Panc1 (cell line): ENCODE results near the gene SLC49A4.

Source experiments
- CTCF ChIP-seq: fragments of 450-650 bp; IDR thresholded peaks from 2 replicates; pipeline ENCODE4 v1.5.1; 2017; ENCODE audit warnings: mild to moderate bottlenecking
- POLR2AphosphoS5 ChIP-seq: IDR thresholded peaks from 2 replicates; pipeline ENCODE4 v1.6.1; 2012; ENCODE audit warnings: mild to moderate bottlenecking, low read depth, low read length, moderate library complexity
- REST ChIP-seq, 2 experiments: IDR thresholded peaks; 2 replicates each; pipeline ENCODE4 v1.6.1; 2011 to 2012; ENCODE audit warnings: low read depth in 2 of 2, control low read depth in 1 of 2, low read length in 1 of 2, mild to moderate bottlenecking in 1 of 2, moderate library complexity in 1 of 2; ENCODE audit not compliant: insufficient read depth in 1 of 2
- SIN3A ChIP-seq: IDR thresholded peaks from 2 replicates; pipeline ENCODE4 v1.6.1; 2012; ENCODE audit warnings: low read depth, mild to moderate bottlenecking, low read length, moderate library complexity, borderline replicate concordance; ENCODE audit not compliant: insufficient read depth
- TCF7L2 ChIP-seq: IDR thresholded peaks from 2 replicates; pipeline ENCODE4 v1.6.1; 2011; ENCODE audit warnings: mild to moderate bottlenecking, low read depth, low read length, inconsistent platforms

GRCh38 chr3:122828281-122828680 is 33.4 kb downstream of the SLC49A4 start:
- no peak for TF ChIP-seq POLR2AphosphoS5
- TF ChIP-seq REST (IDR thresholded peaks at IDR 0.05; ENCODE audit: insufficient read depth in 1 of 2, low read depth in 2 of 2, low read length in 1 of 2), result no peak
- no peak for TF ChIP-seq CTCF
- TF ChIP-seq SIN3A, result no peak
- no peak for TF ChIP-seq TCF7L2
